HuH-7.5 (cell line): ENCODE measurements around the gene B9D2.

ENCODE experiments used
- DNase-seq: peaks from one replicate; pipeline ENCODE4 v3.0.0; 2011; ENCODE audit warnings: low spot score

B9D2 gene

DNA sequence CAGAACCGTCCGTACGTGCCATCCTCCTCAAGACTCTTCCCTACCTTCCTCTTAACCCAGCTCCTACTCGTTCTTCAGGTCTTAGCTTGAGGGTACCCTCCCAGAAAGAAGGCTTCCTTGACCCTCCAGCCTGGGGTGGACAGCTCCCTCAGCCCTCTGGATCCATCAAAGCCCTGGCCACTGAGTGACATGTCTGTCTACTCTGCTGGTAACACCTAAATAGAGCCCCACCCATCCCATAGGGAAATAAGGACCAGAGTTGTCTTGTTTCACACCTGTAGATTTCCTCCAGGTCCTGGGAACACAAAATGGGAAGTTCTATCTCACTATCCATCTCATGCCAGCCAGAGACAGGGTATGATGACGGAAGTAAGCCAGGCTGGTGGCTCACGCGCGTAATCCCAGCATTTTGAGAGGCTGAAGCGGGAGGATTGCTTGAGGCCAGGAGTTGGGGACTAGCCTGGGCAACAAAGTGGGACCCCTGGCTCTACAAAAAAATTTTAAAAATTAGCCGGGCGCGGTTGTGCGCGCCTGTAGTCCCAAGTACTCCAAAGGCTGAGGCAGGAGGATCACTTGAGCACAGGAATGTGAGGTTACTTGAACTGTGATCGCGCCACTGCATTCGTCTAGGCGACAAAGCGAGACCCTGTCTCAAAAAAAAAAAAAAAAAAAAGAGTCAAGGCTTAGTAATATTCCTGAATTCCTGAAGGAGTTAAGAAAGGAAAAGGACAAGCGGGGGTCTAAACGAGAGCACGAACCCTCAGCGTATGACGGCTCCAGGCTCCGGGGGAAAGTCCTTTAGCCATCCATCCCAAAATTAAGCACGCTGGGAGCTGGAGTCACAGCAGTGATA is 54.5 kb downstream of the B9D2 start:
- no peak for DNase-seq

DNA sequence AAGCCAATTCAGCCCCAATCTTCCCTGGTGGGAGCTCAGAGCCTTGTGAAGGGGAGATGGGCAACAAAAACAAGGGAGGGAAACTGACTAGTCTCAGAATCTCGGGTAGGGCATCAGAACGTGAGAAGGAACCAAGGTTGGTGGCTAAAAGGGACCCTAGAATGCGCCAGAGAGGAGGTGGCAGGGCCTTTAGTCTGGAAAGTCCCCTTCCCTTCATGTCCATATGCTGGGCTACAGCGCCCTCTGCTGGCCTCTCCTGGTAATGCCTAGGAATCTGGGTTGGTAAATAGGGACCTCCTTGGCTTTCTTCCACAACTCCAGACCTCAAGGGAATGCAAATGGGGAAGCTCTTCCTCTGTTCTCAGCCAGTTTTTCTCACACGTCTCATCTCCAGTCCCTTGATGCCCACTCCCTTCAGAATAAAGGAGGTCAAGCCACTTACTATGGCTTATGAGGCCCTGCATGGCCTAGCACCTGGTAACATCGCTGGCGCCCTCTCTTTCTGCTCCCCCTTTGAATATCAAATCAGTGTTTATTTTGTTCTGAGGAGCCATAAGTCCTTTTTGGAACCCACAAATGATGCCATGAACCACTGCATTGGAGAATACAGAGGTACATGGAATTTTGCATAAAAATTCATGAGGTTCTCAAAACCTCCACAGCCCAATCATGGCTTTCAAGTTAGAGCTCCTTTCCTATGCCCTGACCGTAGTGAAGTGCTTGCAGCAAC is 55.3 kb downstream of the B9D2 start:
- DNase-seq = peak; percentile 85

DNA sequence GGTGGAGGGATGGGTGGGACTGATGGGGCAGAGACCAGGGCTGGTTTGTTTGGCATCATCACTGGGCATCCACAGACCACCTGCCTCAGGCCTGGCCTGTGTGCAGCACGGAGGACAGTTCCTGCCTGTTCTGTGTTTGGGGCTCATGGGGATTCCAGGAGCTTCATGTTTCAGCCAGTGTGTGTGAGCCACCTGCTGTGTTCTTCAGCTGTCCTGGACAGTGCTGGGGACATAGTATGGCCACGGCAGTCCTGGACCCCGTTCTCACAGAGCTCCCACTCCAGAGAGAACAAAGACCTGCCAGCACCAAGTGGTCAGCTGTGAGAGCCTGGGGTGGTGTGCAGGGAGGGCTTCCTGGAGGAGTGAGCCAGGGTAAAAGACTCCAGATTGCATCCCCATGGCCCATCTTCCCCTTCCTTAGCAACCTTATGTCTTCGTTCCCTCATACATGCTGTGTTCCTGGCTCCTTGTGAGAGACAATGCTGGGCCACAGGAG is 55.9 kb downstream of the B9D2 start:
- DNase-seq = no peak

DNA sequence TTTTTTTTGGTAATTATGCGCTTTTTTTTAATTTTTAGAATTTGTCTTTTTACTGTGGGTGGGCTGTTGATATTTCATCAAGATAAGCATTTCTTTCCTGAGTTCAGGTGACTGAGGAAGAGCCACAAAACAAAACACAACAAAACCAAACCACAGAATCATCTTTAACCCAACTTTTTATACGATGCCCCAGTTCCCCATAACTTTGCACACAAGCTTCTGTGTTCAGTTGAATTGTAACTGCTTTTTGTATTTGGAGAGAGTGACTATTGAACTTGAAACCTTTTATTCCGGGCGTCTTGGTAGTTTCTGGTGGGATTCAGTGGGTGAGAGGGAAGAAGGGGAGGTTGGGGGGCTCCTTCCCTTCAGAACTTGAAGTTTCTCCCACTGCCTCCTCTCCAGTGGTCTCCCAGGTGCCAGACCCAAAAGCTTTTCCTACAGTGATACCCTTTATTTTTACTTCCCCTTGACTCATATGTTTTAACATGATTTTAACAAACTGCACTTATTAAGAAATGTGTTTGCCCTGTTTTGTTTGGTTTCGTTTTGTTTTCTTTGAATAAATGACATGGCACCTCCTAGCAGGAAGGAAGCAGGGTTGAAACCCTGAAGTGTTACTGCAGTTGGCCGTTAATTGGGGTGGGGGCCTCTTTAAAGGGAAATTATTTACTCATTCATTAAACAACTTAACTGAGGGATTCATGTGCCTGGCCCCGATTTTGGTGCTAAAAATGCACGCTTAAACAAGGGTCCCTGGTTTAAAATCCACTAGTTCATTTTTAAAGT is 56.7 kb downstream of the B9D2 start:
- no peak for DNase-seq

DNA sequence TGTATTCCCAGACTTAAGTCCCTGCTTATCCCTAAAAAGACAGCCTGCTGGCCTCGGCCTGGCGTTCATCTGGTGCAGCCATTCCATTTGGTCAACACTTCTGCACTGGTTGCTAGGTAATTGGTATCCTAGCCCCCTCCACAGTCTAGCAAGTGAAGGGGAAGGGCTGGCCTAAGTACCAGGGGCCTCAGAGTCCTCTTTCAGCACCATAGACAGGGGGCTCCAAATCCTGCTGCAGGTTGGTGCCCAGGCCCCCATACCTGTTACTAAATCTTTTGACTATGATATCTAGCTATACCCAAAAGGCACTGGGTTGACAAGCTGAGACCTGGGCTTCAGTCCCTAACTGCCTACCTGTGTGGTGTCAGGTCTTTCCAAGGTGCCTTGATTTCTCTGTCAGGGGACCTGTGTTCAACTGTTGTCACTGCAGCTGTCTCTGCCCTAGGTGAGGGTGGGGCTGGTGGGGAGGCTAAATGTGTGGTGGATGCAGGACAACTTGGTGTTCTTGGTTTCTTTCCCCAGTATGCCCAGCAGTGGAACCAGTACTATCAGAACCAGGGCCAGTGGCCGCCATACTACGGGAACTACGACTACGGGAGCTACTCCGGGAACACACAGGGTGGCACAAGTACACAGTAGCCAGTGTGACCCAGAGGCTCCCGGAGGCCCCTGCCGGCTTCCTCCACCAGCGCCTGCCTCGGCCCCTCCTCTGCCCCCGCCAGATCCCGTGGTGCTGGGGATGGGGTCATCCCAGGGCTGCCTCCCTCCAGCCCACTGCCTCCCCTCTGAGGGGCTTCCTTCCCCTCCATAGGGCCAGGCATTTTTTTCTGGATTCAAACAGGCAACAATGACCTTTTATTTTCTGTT is 57.8 kb downstream of the B9D2 start:
- no peak for DNase-seq

DNA sequence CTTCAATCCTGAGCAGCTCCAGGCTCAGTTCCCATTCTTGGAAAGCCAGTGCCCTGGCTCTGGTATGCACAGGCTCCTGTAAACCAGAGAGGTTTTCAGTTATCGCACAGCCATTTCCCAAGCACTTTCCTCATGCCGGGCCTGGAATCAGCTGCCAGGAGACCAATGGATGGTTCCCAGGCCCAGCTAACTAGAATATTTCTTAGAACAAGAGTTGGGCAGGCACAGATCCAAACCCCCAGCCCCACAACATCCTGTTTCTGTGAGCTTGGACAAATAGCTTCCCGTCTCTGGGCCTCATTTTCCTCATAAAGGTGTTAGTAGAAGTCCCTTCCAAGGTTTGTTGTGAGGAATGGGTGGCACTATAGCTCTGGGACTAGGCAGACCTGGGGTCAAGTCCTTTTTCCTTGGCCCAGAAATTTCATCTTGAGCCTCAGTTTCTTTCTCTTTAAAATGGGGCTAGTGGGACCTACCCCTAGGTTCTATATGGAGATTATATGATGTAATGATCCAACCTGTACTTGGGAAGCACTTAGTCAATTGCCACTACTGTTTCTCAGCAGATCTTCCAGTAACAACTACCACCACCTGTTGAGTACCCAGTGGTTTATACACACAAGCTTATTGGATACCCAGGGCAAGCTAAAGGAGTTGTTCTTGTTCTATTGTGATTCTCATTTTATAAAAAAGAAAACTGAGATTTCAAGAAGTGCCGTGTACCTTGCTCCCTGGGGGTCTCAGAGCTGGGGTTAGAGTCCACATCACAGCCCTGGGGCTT is 59.1 kb downstream of the B9D2 start:
- no peak for DNase-seq
